OCI-LY1 (cell line): ENCODE data around the gene RFC1.

Source experiments
- H2AFZ ChIP-seq: fragments of 200-600 bp; sonication (generic), shearing (Covaris generic); 2 replicates; pipeline ENCODE4 v1.6.0; 2014; ENCODE audit warnings: antibody characterized with exemption, mild to moderate bottlenecking, low read length
- H3F3A ChIP-seq: fragments of 200-600 bp; sonication (generic), shearing (Covaris generic); 2 replicates; pipeline ENCODE4 v1.6.0; 2014; ENCODE audit warnings: mild to moderate bottlenecking, antibody characterized with exemption, low read length, moderate library complexity; ENCODE audit not compliant: insufficient read depth
- H3K27ac ChIP-seq: fragments of 200-600 bp; sonication (generic); 2 replicates; pipeline ENCODE4 v1.5.1; 2014; ENCODE audit warnings: low read length, mixed run types, mild to moderate bottlenecking, low read depth; ENCODE audit not compliant: poor library complexity, severe bottlenecking
- H3K27me3 ChIP-seq: fragments of 200-600 bp; sonication (generic); 2 replicates; pipeline ENCODE4 v1.6.0; 2014; ENCODE audit warnings: antibody characterized with exemption, mild to moderate bottlenecking, low read length, moderate library complexity; ENCODE audit not compliant: insufficient read depth
- H3K36me3 ChIP-seq: fragments of 200-600 bp; sonication (generic); 2 replicates; pipeline ENCODE4 v1.6.1; 2014; ENCODE audit warnings: mild to moderate bottlenecking, antibody characterized with exemption, low read length, moderate library complexity, mixed read lengths; ENCODE audit not compliant: insufficient read depth
- H3K4me1 ChIP-seq: fragments of 200-600 bp; sonication (generic); 2 replicates; pipeline ENCODE4 v1.5.1; 2014; ENCODE audit warnings: mild to moderate bottlenecking, low read length, moderate library complexity; ENCODE audit not compliant: insufficient read depth, severe bottlenecking
- H3K4me2 ChIP-seq: fragments of 200-600 bp; sonication (generic), shearing (Covaris generic); 2 replicates; pipeline ENCODE4 v1.6.1; 2014; ENCODE audit warnings: low read length
- H3K4me3 ChIP-seq: fragments of 200-600 bp; sonication (generic); 2 replicates; pipeline ENCODE4 v1.5.1; 2014; ENCODE audit warnings: low read length, low read depth, mild to moderate bottlenecking, mixed read lengths; ENCODE audit not compliant: poor library complexity, severe bottlenecking
- H3K79me2 ChIP-seq: fragments of 200-600 bp; shearing (Covaris generic); 2 replicates; pipeline ENCODE4 v1.6.1; 2016; ENCODE audit warnings: mixed run types, low read length, mixed read lengths; ENCODE audit not compliant: insufficient read depth
- H3K9ac ChIP-seq: fragments of 200-600 bp; sonication (generic), shearing (Covaris generic); 2 replicates; pipeline ENCODE4 v1.6.1; 2014; ENCODE audit warnings: mild to moderate bottlenecking, low read length, mixed read lengths
- H3K9me2 ChIP-seq: fragments of 200-600 bp; sonication (generic), shearing (Covaris generic); 2 replicates; pipeline ENCODE4 v1.6.1; 2014; ENCODE audit warnings: low read depth, mild to moderate bottlenecking, low read length, mixed read lengths
- H3K9me3 ChIP-seq: fragments of 200-600 bp; shearing (Covaris generic); 2 replicates; pipeline ENCODE4 v1.6.1; 2014; ENCODE audit warnings: low read length, mixed read lengths
- H4K20me1 ChIP-seq: fragments of 200-600 bp; sonication (generic), shearing (Covaris generic); 2 replicates; pipeline ENCODE4 v1.6.0; 2016; ENCODE audit warnings: mild to moderate bottlenecking, low read length; ENCODE audit not compliant: insufficient read depth
- CTCF ChIP-seq: fragments of 200-600 bp; sonication (generic), shearing (Covaris generic); IDR thresholded peaks from 2 replicates; pipeline ENCODE4 v1.5.1; 2017; ENCODE audit warnings: mild to moderate bottlenecking, antibody characterized with exemption, low read length, moderate library complexity, mixed read lengths
- EZH2 ChIP-seq: fragments of 200-600 bp; sonication (generic), shearing (Covaris generic); IDR thresholded peaks from 2 replicates; pipeline ENCODE4 v1.8.0; 2017; ENCODE audit warnings: borderline replicate concordance, mixed run types, mild to moderate bottlenecking, antibody characterized with exemption, low read length, moderate library complexity, mixed read lengths

RFC1 gene

GRCh38 chr4:39319676-39320075 is 46.5 kb downstream of the RFC1 start:
- Histone ChIP-seq H3K9me2 (no peaks in the 10 kb centered on the region), H3K9ac (no peak overlapping the region), H2AFZ (no peak overlapping the region), H3F3A (no peaks in the 10 kb centered on the region), H3K27me3 (no peaks in the 10 kb centered on the region), H3K36me3 (peaks cover 87% of the 10 kb centered on the region), H3K4me2 (no peak overlapping the region), H3K27ac (no peak overlapping the region), H3K9me3 (no peaks in the 10 kb centered on the region), H3K4me3 (no peak overlapping the region), H3K79me2 (no peaks in the 10 kb centered on the region), H3K4me1 (no peaks in the 10 kb centered on the region), H4K20me1 (no peaks in the 10 kb centered on the region)
- TF ChIP-seq EZH2, result no peak
- no peak for TF ChIP-seq CTCF

- H3K4me2 ChIP-seq, result no peak overlapping the region
- no peak overlapping the region for H3K9ac ChIP-seq
- H3F3A ChIP-seq, result no peaks in the 10 kb centered on the region
- no peak overlapping the region for H3K4me3 ChIP-seq
- no peak for TF ChIP-seq CTCF
- no peak for TF ChIP-seq EZH2
- no peak overlapping the region for H3K27ac ChIP-seq
- no peaks in the 10 kb centered on the region for H3K79me2 ChIP-seq
- H2AFZ ChIP-seq, result no peak overlapping the region
- H3K9me3 ChIP-seq, result no peaks in the 10 kb centered on the region
- H4K20me1 ChIP-seq, result no peaks in the 10 kb centered on the region
- H3K9me2 ChIP-seq, result no peaks in the 10 kb centered on the region
- no peaks in the 10 kb centered on the region for H3K4me1 ChIP-seq
- H3K27me3 ChIP-seq, result no peaks in the 10 kb centered on the region
- peaks cover 94% of the 10 kb centered on the region for H3K36me3 ChIP-seq
Measured at GRCh38 chr4:39312816-39313215, 53.3 kb downstream of the RFC1 start.

GRCh38 chr4:39308611-39309010 is 57.6 kb downstream of the RFC1 start:
- Histone ChIP-seq H3K27ac (no peak overlapping the region), H3F3A (no peaks in the 10 kb centered on the region), H3K9me3 (no peaks in the 10 kb centered on the region), H4K20me1 (no peaks in the 10 kb centered on the region), H3K27me3 (no peaks in the 10 kb centered on the region), H2AFZ (no peak overlapping the region), H3K36me3 (peaks cover 93% of the 10 kb centered on the region), H3K79me2 (no peaks in the 10 kb centered on the region), H3K4me1 (no peaks in the 10 kb centered on the region), H3K9me2 (no peaks in the 10 kb centered on the region), H3K4me3 (no peak overlapping the region), H3K4me2 (no peak overlapping the region), H3K9ac (no peak overlapping the region)
- TF ChIP-seq EZH2 (no peak), CTCF (no peak)
